Putamen (tissue), 1 donor: Measurements from ENCODE around the gene RBM22.
A peak's percentile ranks its signal among the peaks of the same experiment; 100 is the strongest.
"Not testable (repeated sequence)": the region's sequence is repeated elsewhere in the genome, so short reads cannot be mapped to it uniquely, and the experiment has no call there.

Experiments used
- DNase-seq: peaks from one replicate; pipeline ENCODE4 v3.0.0-alpha.2; 2016; ENCODE audit warnings: low spot score

The RBM22 gene

GRCh38 chr5:150700594-150701377, at the start of gene RBM22:
Gene RBM22, minus strand, starts transcription at chr5:150701062. Its CDS starts 77 bp downstream, at chr5:150700985.
- peak; percentile 94 for DNase-seq

- no peak for DNase-seq
These were observed 49.6 kb upstream of the RBM22 start for GRCh38 chr5:150750469-150750868.

GRCh38 chr5:150743142-150743488, 42.3 kb upstream of the RBM22 start:
- not testable (repeated sequence) for DNase-seq

GRCh38 chr5:150742455-150743141, 41.7 kb upstream of the RBM22 start:
- not testable (repeated sequence) for DNase-seq

GRCh38 chr5:150740992-150741391, 40.1 kb upstream of the RBM22 start:
- no peak for DNase-seq

GRCh38 chr5:150738862-150739261, 38.0 kb upstream of the RBM22 start:
- DNase-seq = no peak

GRCh38 chr5:150734579-150735384, 33.9 kb upstream of the RBM22 start:
- DNase-seq = peak; percentile 19

- DNase-seq = peak; percentile 32
These were observed 30.9 kb upstream of the RBM22 start for GRCh38 chr5:150731669-150732242.

- no peak for DNase-seq
These were observed 29.0 kb upstream of the RBM22 start for GRCh38 chr5:150729859-150730258.

GRCh38 chr5:150723845-150724244, 23.0 kb upstream of the RBM22 start:
- DNase-seq = no peak

- no peak for DNase-seq
These were observed 9.3 kb upstream of the RBM22 start for GRCh38 chr5:150710165-150710564.

GRCh38 chr5:150706776-150707390, 6.0 kb upstream of the RBM22 start:
- no peak for DNase-seq

GRCh38 chr5:150703762-150704161, 2.9 kb upstream of the RBM22 start:
- no peak for DNase-seq

GRCh38 chr5:150700246-150700593, 642 bp downstream of the RBM22 start:
- DNase-seq = no peak

GRCh38 chr5:150694612-150695011, 6.2 kb downstream of the RBM22 start:
- no peak for DNase-seq

- DNase-seq = no peak
These were observed 8.6 kb downstream of the RBM22 start for GRCh38 chr5:150692276-150692675.

GRCh38 chr5:150690760-150691159, 10.1 kb downstream of the RBM22 start:
- no peak for DNase-seq

- DNase-seq = no peak
These were observed 11.7 kb downstream of the RBM22 start for GRCh38 chr5:150689120-150689519.

GRCh38 chr5:150676578-150676977, 24.3 kb downstream of the RBM22 start:
- no peak for DNase-seq

GRCh38 chr5:150675069-150675468, 25.8 kb downstream of the RBM22 start:
- no peak for DNase-seq

- DNase-seq = no peak
These were observed 26.5 kb downstream of the RBM22 start for GRCh38 chr5:150674341-150674821.

GRCh38 chr5:150672884-150673275, 28.0 kb downstream of the RBM22 start:
- no peak for DNase-seq
